B cell (primary cell): Measurements from ENCODE around the gene CPO. TPM values are rescaled to one million over a fixed set of nuclear protein-coding genes. Genes with fewer than 3 reads are reported as not detected.

Experiments
- ATAC-seq: fragments of 200-7000 bp; cut with Tn5 transposase; one replicate; pipeline ENCODE4 v1.10.0; 2021; ENCODE audit warnings: low read depth, mild to moderate bottlenecking, moderate number of reproducible peaks, moderate library complexity
- CTCF ChIA-PET: fragments of 350-600 bp; sonication (Branson Sonifier 250); formaldehyde crosslinking; loops from one replicate; lab custom pipeline; 2021; ENCODE audit warnings: antibody characterized with exemption, inconsistent platforms; lab: Charles Lee
- POLR2A ChIA-PET: fragments of 350-600 bp; sonication (Branson Sonifier 250); formaldehyde crosslinking; loops from one replicate; lab custom pipeline; 2021; ENCODE audit warnings: antibody characterized with exemption; lab: Charles Lee
- DNase-seq: peaks from one replicate; pipeline ENCODE4 v3.0.0; 2013
- H2AFZ ChIP-seq: 2 replicates; pipeline ENCODE4 v1.6.1; 2012; ENCODE audit warnings: mild to moderate bottlenecking, low read depth, low read length; ENCODE audit not compliant: insufficient read depth, poor library complexity, severe bottlenecking
- H3K27ac ChIP-seq, 2 donors: 1 replicate in 1 of 2; 2 replicates in 1 of 2; pipeline ENCODE4 v1.5.1; 2012 to 2013; ENCODE audit warnings: low read length in 2 of 2, mild to moderate bottlenecking in 2 of 2, moderate library complexity in 1 of 2
- H3K27me3 ChIP-seq, 4 experiments: fragments of 200-600 bp in 1 of 4; sonication (generic) in 1 of 4; replicated peaks in 1 of 4; 1 replicate in 2 of 4; 2 replicates in 2 of 4; pipeline versions ENCODE4 v1.6.1 to v1.7.0; 2013 to 2016; ENCODE audit warnings: low read length in 3 of 4, mild to moderate bottlenecking in 2 of 4, mixed read lengths in 1 of 4, moderate library complexity in 1 of 4; ENCODE audit not compliant: insufficient read depth in 4 of 4, control insufficient read depth in 3 of 4; ENCODE audit errors: control extremely low read depth in 1 of 4
- H3K36me3 ChIP-seq, 2 experiments: replicated peaks in 1 of 2; 1 replicate in 1 of 2; 2 replicates in 1 of 2; pipeline versions ENCODE4 v1.6.1 to v1.7.1; 2013; ENCODE audit warnings: low read length in 1 of 2; ENCODE audit not compliant: insufficient read depth in 2 of 2, control insufficient read depth in 1 of 2; ENCODE audit errors: control extremely low read depth in 1 of 2, extremely low read depth in 1 of 2
- H3K4me1 ChIP-seq, 2 donors: fragments of 200-600 bp in 1 of 2; sonication (generic) in 1 of 2; 1 replicate in 1 of 2; 2 replicates in 1 of 2; pipeline versions ENCODE4 v1.5.1 to v1.6.1; 2013 to 2017; ENCODE audit warnings: low read length in 2 of 2; ENCODE audit not compliant: control insufficient read depth in 2 of 2, insufficient read depth in 2 of 2
- H3K4me2 ChIP-seq: replicated peaks from 2 replicates; pipeline ENCODE3; 2012; ENCODE audit warnings: mild to moderate bottlenecking, low read depth, low read length; ENCODE audit not compliant: poor library complexity, severe bottlenecking
- H3K4me3 ChIP-seq, 5 experiments: fragments of 200-600 bp in 1 of 5; sonication (generic) in 1 of 5; 1 replicate in 3 of 5; 2 replicates in 2 of 5; pipeline versions ENCODE4 v1.5.1 to v1.7.0; 2011 to 2016; ENCODE audit warnings: low read length in 4 of 5, mild to moderate bottlenecking in 4 of 5, low read depth in 2 of 5, control low read depth in 1 of 5, moderate library complexity in 1 of 5; ENCODE audit not compliant: insufficient read depth in 1 of 5; ENCODE audit errors: control extremely low read depth in 1 of 5, extremely low read depth in 1 of 5
- H3K79me2 ChIP-seq: fragments of 200-600 bp; sonication (generic); one replicate; pipeline ENCODE4 v1.6.0; 2016; ENCODE audit warnings: low read length; ENCODE audit not compliant: control insufficient read depth, insufficient read depth
- H3K9ac ChIP-seq: fragments of 200-600 bp; sonication (generic); 2 replicates; pipeline ENCODE4 v1.6.1; 2017; ENCODE audit warnings: mild to moderate bottlenecking, low read length, moderate library complexity
- H3K9me3 ChIP-seq, 3 donors: one replicate each; pipeline versions ENCODE4 v1.6.1 to v1.7.1; 2013; ENCODE audit warnings: low read length in 2 of 3; ENCODE audit not compliant: control insufficient read depth in 2 of 3, insufficient read depth in 1 of 3; ENCODE audit errors: control extremely low read depth in 1 of 3
- H4K20me1 ChIP-seq: 2 replicates; pipeline ENCODE4 v1.6.0; 2012; ENCODE audit warnings: mild to moderate bottlenecking, low read length; ENCODE audit not compliant: insufficient read depth, control insufficient read depth, poor library complexity, severe bottlenecking
- H3K27ac Mint-ChIP-seq: one replicate; pipeline ENCODE4 v1.8.0; 2021; ENCODE audit warnings: mixed read lengths
- H3K27me3 Mint-ChIP-seq: one replicate; pipeline ENCODE4 v1.8.0; 2021; ENCODE audit warnings: mixed read lengths
- H3K4me1 Mint-ChIP-seq: one replicate; pipeline ENCODE4 v1.8.0; 2021; ENCODE audit warnings: mixed read lengths
- H3K4me3 Mint-ChIP-seq: one replicate; pipeline ENCODE4 v1.8.0; 2021; ENCODE audit warnings: mixed read lengths
- H3K9me3 Mint-ChIP-seq: one replicate; pipeline ENCODE4 v1.8.0; 2022; ENCODE audit warnings: mixed read lengths; ENCODE audit not compliant: insufficient read depth
- CTCF ChIP-seq: fragments of 200-600 bp; IDR thresholded peaks from one replicate; pipeline ENCODE4 v1.8.0; 2022; ENCODE audit warnings: antibody characterized with exemption, mild to moderate bottlenecking
- EZH2 ChIP-seq: IDR thresholded peaks from 2 replicates; pipeline ENCODE4 v1.6.1; 2012; ENCODE audit warnings: borderline replicate concordance, low read depth, mild to moderate bottlenecking, moderate library complexity, low read length; ENCODE audit not compliant: insufficient read depth, poor library complexity, severe bottlenecking
- whole genome bisulfite sequencing: methylation state at CpG from one replicate; pipeline ENCODE4 v1.1.5; 2013; ENCODE audit warnings: missing lambda C conversion rate; ENCODE audit not compliant: insufficient coverage; 5-methylcytosine and 5-hydroxymethylcytosine counted together
- intact Hi-C: fragments of 100-400 bp; cut with micrococcal nuclease; formaldehyde crosslinking; loops from one replicate; pipeline ENCODE4 v1.10.0; 2022
- polyA plus RNA-seq: library from polyadenylated mRNA; depleted of rRNA; stranded (reverse); fragments of >200 nt; gene quantifications from 2 replicates; pipeline ENCODE4 v1.2.3, GENCODE V29; 2012
- total RNA-seq, 2 donors: library from RNA; stranded (reverse); fragments of 120-200 nt in 1 of 2; gene quantifications; 1 replicate in 1 of 2; 2 replicates in 1 of 2; pipeline versions ENCODE4 v1.2.3 to v1.2.4, GENCODE V29; 2013 to 2022

The CPO gene
- total and polyA plus RNA-seq, 2 donors (not counting 1 experiment from before 2014, with no cell fraction given): not detected

GRCh38 chr2:206979922-206980321 is 40.6 kb downstream of the CPO start:
- DNase-seq: no peak
- H3K9me3 Mint-ChIP-seq: no peaks in the 10 kb centered on the region
- H3K4me3 Mint-ChIP-seq: no peak overlapping the region
- H4K20me1 ChIP-seq: no peaks in the 10 kb centered on the region
- H3K79me2 ChIP-seq: no peaks in the 10 kb centered on the region
- ATAC-seq: no peak
- no peaks in the 10 kb centered on the region for H3K36me3 ChIP-seq
- no peaks in the 10 kb centered on the region for H3K4me1 Mint-ChIP-seq
- H3K9me3 ChIP-seq: no peaks in the 10 kb centered on the region
- H3K9ac ChIP-seq: no peak overlapping the region
- no peak overlapping the region for H3K4me3 ChIP-seq
- POLR2A ChIA-PET: no interaction called here
- H3K27me3 ChIP-seq: peaks cover 0 to 7% (median 2%) of the 10 kb centered on the region in 4 experiments
- H3K4me1 ChIP-seq: no peaks in the 10 kb centered on the region
- intact Hi-C loops: loop anchor here (5.0 kb wide), 1 partner anchor 372 kb away; no protein-coding TSS in a partner anchor
- H3K27ac ChIP-seq: no peak overlapping the region
- TF ChIP-seq CTCF (no peak), EZH2 (no peak)
- no peak overlapping the region for H3K27ac Mint-ChIP-seq
- peaks cover 28% of the 10 kb centered on the region for H3K27me3 Mint-ChIP-seq
- H2AFZ ChIP-seq: no peak overlapping the region
- WGBS: 80% methylated on average over 2 of the region's 2 CpGs
- H3K4me2 ChIP-seq: no peak overlapping the region
- CTCF ChIA-PET: interaction anchor here (1.6 kb wide), 1 partner anchor 488 kb away, joined by 3 read pairs; no protein-coding TSS in a partner anchor

- H3K27ac ChIP-seq: no peak overlapping the region
- no peaks in the 10 kb centered on the region for H3K4me1 ChIP-seq
- H3K4me2 ChIP-seq: no peak overlapping the region
- ChIA-PET POLR2A (no interaction called here), CTCF (interaction anchor here (1.6 kb wide), 1 partner anchor 487 kb away, joined by 3 read pairs; no protein-coding TSS in a partner anchor)
- H3K36me3 ChIP-seq: no peaks in the 10 kb centered on the region
- H2AFZ ChIP-seq: no peak overlapping the region
- no peak overlapping the region for H3K4me3 ChIP-seq
- H4K20me1 ChIP-seq: no peaks in the 10 kb centered on the region
- H3K4me3 Mint-ChIP-seq: no peak overlapping the region
- TF ChIP-seq CTCF (no peak), EZH2 (no peak)
- DNase-seq: no peak
- peaks cover 0 to 4% (median 2%) of the 10 kb centered on the region in 4 experiments for H3K27me3 ChIP-seq
- no peak for ATAC-seq
- H3K27ac Mint-ChIP-seq: no peak overlapping the region
- intact Hi-C loops: loop anchor here (5.0 kb wide), 1 partner anchor 372 kb away; no protein-coding TSS in a partner anchor
- H3K79me2 ChIP-seq: no peaks in the 10 kb centered on the region
- H3K4me1 Mint-ChIP-seq: no peaks in the 10 kb centered on the region
- no peaks in the 10 kb centered on the region for H3K9me3 ChIP-seq
- H3K9ac ChIP-seq: no peak overlapping the region
- H3K9me3 Mint-ChIP-seq: no peaks in the 10 kb centered on the region
- H3K27me3 Mint-ChIP-seq: peaks cover 28% of the 10 kb centered on the region
These were observed 41.1 kb downstream of the CPO start for GRCh38 chr2:206980413-206980812.
